DOHH2 (cell line): ENCODE data around the gene GLT1D1.

Experiments used
- H3F3A ChIP-seq: fragments of 200-600 bp; sonication (generic), shearing (Covaris generic); 2 replicates; pipeline ENCODE4 v1.6.0; 2016; ENCODE audit warnings: antibody characterized with exemption, mild to moderate bottlenecking; ENCODE audit not compliant: control insufficient read depth, insufficient read depth
- H3K27ac ChIP-seq: fragments of 200-600 bp; sonication (generic); 2 replicates; pipeline ENCODE4 v1.5.1; 2014; ENCODE audit warnings: low read depth, mild to moderate bottlenecking, low read length, moderate library complexity
- H3K27me3 ChIP-seq: fragments of 200-600 bp; sonication (generic); 2 replicates; pipeline ENCODE4 v1.6.1; 2014; ENCODE audit warnings: mild to moderate bottlenecking, low read length, mixed read lengths; ENCODE audit not compliant: control insufficient read depth
- H3K36me3 ChIP-seq: fragments of 200-600 bp; sonication (generic); 2 replicates; pipeline ENCODE4 v1.6.1; 2014; ENCODE audit warnings: mild to moderate bottlenecking, low read length, moderate library complexity, mixed read lengths; ENCODE audit not compliant: control insufficient read depth
- H3K4me1 ChIP-seq: fragments of 200-600 bp; sonication (generic); 2 replicates; pipeline ENCODE4 v1.6.1; 2014; ENCODE audit warnings: mild to moderate bottlenecking, low read length, mixed read lengths; ENCODE audit not compliant: control insufficient read depth
- H3K4me2 ChIP-seq: fragments of 200-600 bp; sonication (generic); 2 replicates; pipeline ENCODE4 v1.6.0; 2014; ENCODE audit warnings: mild to moderate bottlenecking, low read length, moderate library complexity
- H3K4me3 ChIP-seq: fragments of 200-600 bp; sonication (generic); 2 replicates; pipeline ENCODE4 v1.5.1; 2014; ENCODE audit warnings: mild to moderate bottlenecking, low read length, mixed read lengths
- H3K79me2 ChIP-seq: fragments of 200-600 bp; sonication (generic); 2 replicates; pipeline ENCODE4 v1.6.1; 2014; ENCODE audit warnings: mild to moderate bottlenecking, low read length, mixed read lengths; ENCODE audit not compliant: control insufficient read depth
- H3K9me2 ChIP-seq: fragments of 200-600 bp; sonication (generic); replicated peaks from 2 replicates; pipeline ENCODE4 v1.6.1; 2014; ENCODE audit warnings: mild to moderate bottlenecking, low read length, mixed read lengths; ENCODE audit not compliant: control insufficient read depth
- H3K9me3 ChIP-seq: fragments of 200-600 bp; sonication (generic); 2 replicates; pipeline ENCODE4 v1.6.1; 2014; ENCODE audit warnings: antibody characterized with exemption, low read length, mixed read lengths; ENCODE audit not compliant: control insufficient read depth, insufficient read depth
- H4K20me1 ChIP-seq: fragments of 200-600 bp; sonication (generic); 2 replicates; pipeline ENCODE4 v1.6.0; 2014; ENCODE audit warnings: low read depth, mild to moderate bottlenecking, antibody characterized with exemption, low read length, moderate library complexity; ENCODE audit not compliant: control insufficient read depth, insufficient read depth
- CTCF ChIP-seq: fragments of 200-600 bp; sonication (generic); IDR thresholded peaks from one replicate; pipeline ENCODE4 v1.5.1; 2014; ENCODE audit warnings: antibody characterized with exemption, mild to moderate bottlenecking, low read depth, low read length; ENCODE audit not compliant: poor library complexity, severe bottlenecking
- EZH2phosphoT487 ChIP-seq: fragments of 200-600 bp; sonication (generic); IDR thresholded peaks from 2 replicates; pipeline ENCODE4 v1.6.1; 2017; ENCODE audit warnings: borderline replicate concordance, mild to moderate bottlenecking, antibody characterized with exemption, low read length, moderate library complexity, mixed read lengths

The GLT1D1 gene

DNA sequence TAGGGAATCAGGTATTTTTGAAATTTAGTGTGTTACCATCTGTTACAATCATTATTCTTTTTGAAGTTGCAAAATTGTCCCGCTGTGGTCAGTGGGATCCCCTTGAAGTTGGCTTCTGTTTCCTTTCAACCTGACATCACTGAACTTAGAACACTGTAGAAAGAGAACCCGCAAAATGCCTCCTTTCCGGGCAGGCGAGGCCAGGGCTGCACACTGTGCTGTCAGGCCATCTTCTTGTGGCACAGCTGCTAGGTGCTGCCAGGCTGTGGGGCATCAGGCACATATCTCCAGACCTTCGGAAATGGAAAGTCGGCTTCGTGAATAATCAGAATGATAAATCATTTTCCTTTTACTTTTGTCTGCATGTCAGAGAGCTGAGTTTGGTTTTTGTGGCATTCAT, 103.5 kb downstream of the GLT1D1 start:
- no peaks in the 10 kb centered on the region for H3K79me2 ChIP-seq
- no peaks in the 10 kb centered on the region for H3K9me2 ChIP-seq
- no peak overlapping the region for H3K4me3 ChIP-seq
- no peaks in the 10 kb centered on the region for H3K4me1 ChIP-seq
- H3K4me2 ChIP-seq = no peak overlapping the region
- no peaks in the 10 kb centered on the region for H3K36me3 ChIP-seq
- TF ChIP-seq CTCF (no peak), EZH2phosphoT487 (no peak)
- no peaks in the 10 kb centered on the region for H3F3A ChIP-seq
- H3K27me3 ChIP-seq = no peaks in the 10 kb centered on the region
- H3K27ac ChIP-seq = no peak overlapping the region
- H4K20me1 ChIP-seq = no peaks in the 10 kb centered on the region
- no peaks in the 10 kb centered on the region for H3K9me3 ChIP-seq

GRCh38 chr12:128959901-128960300, 106.6 kb downstream of the GLT1D1 start:
- Histone ChIP-seq H3K4me1 (no peaks in the 10 kb centered on the region), H3K9me3 (no peaks in the 10 kb centered on the region), H3K4me3 (no peak overlapping the region), H3K36me3 (no peaks in the 10 kb centered on the region), H3K27ac (no peak overlapping the region), H4K20me1 (no peaks in the 10 kb centered on the region), H3F3A (no peaks in the 10 kb centered on the region), H3K79me2 (no peaks in the 10 kb centered on the region), H3K4me2 (no peak overlapping the region), H3K27me3 (no peaks in the 10 kb centered on the region), H3K9me2 (no peaks in the 10 kb centered on the region)
- no peak for TF ChIP-seq CTCF
- no peak for TF ChIP-seq EZH2phosphoT487

GRCh38 chr12:128961308-128961902, 108.1 kb downstream of the GLT1D1 start:
- Histone ChIP-seq H4K20me1 (no peaks in the 10 kb centered on the region), H3K4me3 (no peak overlapping the region), H3K4me2 (no peak overlapping the region), H3K27me3 (no peaks in the 10 kb centered on the region), H3K4me1 (peaks cover 8% of the 10 kb centered on the region), H3K9me3 (no peaks in the 10 kb centered on the region), H3F3A (no peaks in the 10 kb centered on the region), H3K79me2 (no peaks in the 10 kb centered on the region), H3K36me3 (no peaks in the 10 kb centered on the region), H3K9me2 (no peaks in the 10 kb centered on the region), H3K27ac (no peak overlapping the region)
- no peak for TF ChIP-seq CTCF
- no peak for TF ChIP-seq EZH2phosphoT487
